Measurements from ENCODE around the gene DRAXIN. TPM values are rescaled to one million over a fixed set of nuclear protein-coding genes. Genes with fewer than 3 reads are reported as not detected.

Gene DRAXIN
- total RNA-seq, 4 donors from 2014 or later: not detected

DNA sequence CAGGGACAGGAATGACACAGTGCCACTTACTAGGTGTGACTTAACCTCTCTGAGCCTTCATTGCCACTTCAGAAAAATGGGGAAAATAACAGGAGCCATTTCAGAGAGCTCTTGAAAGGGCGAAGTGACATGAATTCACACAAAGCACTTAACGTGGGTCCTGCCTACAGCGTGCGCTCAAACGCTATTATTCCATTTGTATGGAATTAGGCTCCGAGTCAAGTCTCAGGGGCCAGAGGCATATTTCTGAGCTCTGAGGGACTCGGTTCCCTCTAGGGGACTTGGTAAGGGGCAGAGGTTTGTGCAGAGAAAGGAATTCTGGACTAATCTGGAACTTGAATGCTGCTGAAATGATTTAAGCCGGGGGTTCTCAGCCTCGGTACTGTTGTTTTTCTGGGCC is 14.1 kb downstream of the DRAXIN start:
- H3K36me3 ChIP-seq: no peaks in the 10 kb centered on the region
- DNase-seq (no peak), ATAC-seq (no peak)
- peaks cover 0 to 8% of the 10 kb centered on the region in 2 donors for H3K4me1 ChIP-seq
- H3K27ac ChIP-seq: no peak overlapping the region
- intact Hi-C loops (cut with DNase I; ENCODE audit: low total_unique reads) (no loop called here), in situ Hi-C loops (cut with MboI; ENCODE audit: low sequenced_read_pairs in 4 of 4) (no loop called here)
- no peak for TF ChIP-seq CTCF (IDR thresholded peaks at IDR 0.05 in 4 of 5, conservative IDR thresholded peaks at IDR 0.05 in 1 of 5)
- no peak for TF ChIP-seq POLR2A (IDR thresholded peaks at IDR 0.05)
- peaks cover 16 to 26% (median 22%) of the 10 kb centered on the region in 3 donors for H3K27me3 ChIP-seq
- no peaks in the 10 kb centered on the region for H3K9me3 ChIP-seq
- H3K4me3 ChIP-seq: no peak overlapping the region

DNA sequence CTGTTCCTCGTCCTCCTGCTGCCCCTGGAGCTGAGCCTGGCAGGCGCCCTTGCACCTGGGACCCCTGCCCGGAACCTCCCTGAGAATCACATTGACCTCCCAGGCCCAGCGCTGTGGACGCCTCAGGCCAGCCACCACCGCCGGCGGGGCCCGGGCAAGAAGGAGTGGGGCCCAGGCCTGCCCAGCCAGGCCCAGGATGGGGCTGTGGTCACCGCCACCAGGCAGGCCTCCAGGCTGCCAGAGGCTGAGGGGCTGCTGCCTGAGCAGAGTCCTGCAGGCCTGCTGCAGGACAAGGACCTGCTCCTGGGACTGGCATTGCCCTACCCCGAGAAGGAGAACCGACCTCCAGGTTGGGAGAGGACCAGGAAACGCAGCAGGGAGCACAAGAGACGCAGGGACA is 14.8 kb downstream of the DRAXIN start:
- ATAC-seq (no peak), DNase-seq (no peak)
- intact Hi-C loops (cut with DNase I; ENCODE audit: low total_unique reads) (no loop called here), in situ Hi-C loops (cut with MboI; ENCODE audit: low sequenced_read_pairs in 4 of 4) (no loop called here)
- no peak overlapping the region for H3K27ac ChIP-seq
- no peaks in the 10 kb centered on the region for H3K9me3 ChIP-seq
- H3K27me3 ChIP-seq: peaks cover 9 to 19% (median 19%) of the 10 kb centered on the region in 3 donors
- no peaks in the 10 kb centered on the region for H3K36me3 ChIP-seq
- H3K4me1 ChIP-seq: peaks cover 0 to under 1% of the 10 kb centered on the region in 2 donors
- H3K4me3 ChIP-seq: no peak overlapping the region
- TF ChIP-seq POLR2A (IDR thresholded peaks at IDR 0.05) (no peak), CTCF (IDR thresholded peaks at IDR 0.05 in 4 of 5, conservative IDR thresholded peaks at IDR 0.05 in 1 of 5) (no peak)

DNA sequence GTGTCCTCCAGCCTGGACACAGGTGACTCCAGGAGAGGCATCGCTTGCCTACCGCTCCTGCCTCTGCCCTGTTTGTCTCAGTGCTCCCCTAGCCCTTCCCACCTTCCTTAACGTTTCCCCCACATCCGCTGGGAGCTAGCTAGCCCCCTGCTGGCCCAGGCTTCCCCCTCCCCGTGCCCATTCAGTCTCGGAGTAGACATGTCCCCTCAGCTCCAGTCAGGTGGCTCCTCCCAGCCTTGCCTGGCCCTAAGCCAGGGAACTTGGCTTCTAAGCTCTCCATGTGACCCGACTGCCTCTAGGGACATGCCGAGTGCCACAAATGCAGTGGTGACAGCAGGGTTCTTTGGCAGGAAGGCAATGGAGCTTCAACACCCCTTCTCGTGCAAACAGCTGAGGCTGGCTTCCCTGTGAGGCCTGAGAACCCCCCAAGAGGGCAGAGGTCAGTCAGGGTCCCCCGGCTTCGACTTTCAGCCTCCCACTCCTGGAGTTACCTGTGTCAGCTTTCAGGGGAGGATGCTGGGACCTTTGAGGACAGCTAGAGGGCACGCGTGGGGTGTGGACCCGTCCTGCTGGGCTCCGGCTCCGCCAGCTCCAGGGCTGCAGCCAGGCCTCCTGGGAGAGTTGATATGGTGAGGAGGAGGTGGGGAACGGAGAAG is 16.2 kb downstream of the DRAXIN start:
- Histone ChIP-seq H3K4me3 (no peak overlapping the region), H3K27me3 (peaks cover 0 to 17% (median 4%) of the 10 kb centered on the region in 3 donors), H3K36me3 (no peaks in the 10 kb centered on the region), H3K4me1 (no peaks in the 10 kb centered on the region), H3K9me3 (no peaks in the 10 kb centered on the region), H3K27ac (no peak overlapping the region)
- DNase-seq (peak in 1 of 2 donors; percentile 55), ATAC-seq (peak; percentile 39 to 80)
- in situ Hi-C loops (cut with MboI; ENCODE audit: low sequenced_read_pairs in 4 of 4): no loop called here
- intact Hi-C loops (cut with DNase I; ENCODE audit: low total_unique reads): no loop called here
- TF ChIP-seq POLR2A (IDR thresholded peaks at IDR 0.05): no peak
- TF ChIP-seq CTCF (IDR thresholded peaks at IDR 0.05 in 4 of 5, conservative IDR thresholded peaks at IDR 0.05 in 1 of 5): no peak

DNA sequence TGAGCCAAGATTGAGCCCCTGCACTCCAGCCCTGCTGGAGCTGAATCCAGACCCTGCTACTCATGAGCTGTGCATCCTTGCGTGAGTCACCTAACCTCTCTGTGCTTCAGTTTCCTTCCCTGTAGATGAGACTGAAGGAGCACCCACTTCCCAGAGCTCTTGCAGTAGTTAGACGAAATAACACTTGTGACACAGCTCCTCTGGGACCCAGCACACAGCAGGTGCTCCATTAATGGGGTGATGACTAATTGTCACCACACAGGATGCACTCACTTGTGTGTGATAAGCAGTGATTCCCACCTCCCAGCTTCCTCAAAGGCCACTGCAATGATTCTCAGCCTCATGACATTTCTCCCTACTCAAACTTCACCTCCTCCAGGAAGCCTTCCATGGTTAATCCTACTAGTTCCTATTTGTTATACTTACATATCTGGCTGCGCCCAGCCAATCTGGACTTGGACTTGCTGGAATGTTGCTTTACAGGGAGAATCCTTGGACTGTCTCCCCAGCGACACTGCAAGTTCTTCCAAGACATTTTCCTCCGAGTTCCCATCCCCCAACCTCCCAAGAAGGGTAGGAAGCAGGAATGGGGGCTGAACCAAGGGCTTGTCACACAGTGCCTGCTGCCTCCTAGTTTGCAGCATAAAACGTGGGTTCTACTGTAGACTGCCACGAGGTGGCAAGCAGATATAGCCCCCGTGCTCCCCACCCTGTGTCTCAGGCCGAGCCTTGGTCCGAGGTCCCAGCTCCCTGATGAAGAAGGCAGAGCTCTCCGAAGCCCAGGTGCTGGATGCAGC is 17.2 kb downstream of the DRAXIN start:
- H3K27ac ChIP-seq: no peak overlapping the region
- ATAC-seq: no peak
- H3K36me3 ChIP-seq: no peaks in the 10 kb centered on the region
- intact Hi-C loops (cut with DNase I; ENCODE audit: low total_unique reads) (no loop called here), in situ Hi-C loops (cut with MboI; ENCODE audit: low sequenced_read_pairs in 4 of 4) (no loop called here)
- H3K27me3 ChIP-seq: peaks cover 0 to 13% (median 0%) of the 10 kb centered on the region in 3 donors
- H3K4me1 ChIP-seq: no peaks in the 10 kb centered on the region
- no peak overlapping the region for H3K4me3 ChIP-seq
- TF ChIP-seq CTCF (IDR thresholded peaks at IDR 0.05 in 4 of 5, conservative IDR thresholded peaks at IDR 0.05 in 1 of 5): no peak
- no peak for TF ChIP-seq POLR2A (IDR thresholded peaks at IDR 0.05)
- no peaks in the 10 kb centered on the region for H3K9me3 ChIP-seq
- no peak for DNase-seq
